Lung (tissue), 12 donors: ENCODE data around the gene RPL26. TPM values are rescaled to one million over a fixed set of nuclear protein-coding genes. Genes with fewer than 3 reads are reported as not detected.

Source experiments
- ATAC-seq: fragments of 200-7000 bp; cut with Tn5 transposase; one replicate; pipeline ENCODE4 v1.9.1; 2020; ENCODE audit warnings: moderate number of reproducible peaks; ENCODE audit not compliant: insufficient read depth, low FRiP score
- DNase-seq, 3 donors: peaks; one replicate each; pipeline ENCODE4 v3.0.0-alpha.2; 2013 to 2017
- H3K27ac ChIP-seq, 2 donors: one replicate each; pipeline ENCODE4 v1.5.1; 2013; ENCODE audit warnings: mild to moderate bottlenecking in 2 of 2, moderate library complexity in 2 of 2, control low read depth in 1 of 2, inconsistent platforms in 1 of 2, low read depth in 1 of 2, low read length in 1 of 2
- H3K27me3 ChIP-seq, 3 donors: one replicate each; pipeline ENCODE4 v1.5.1; 2013; ENCODE audit warnings: low read length in 2 of 3; ENCODE audit not compliant: control insufficient read depth in 3 of 3, insufficient read depth in 3 of 3
- H3K36me3 ChIP-seq, 4 donors: one replicate each; pipeline ENCODE4 v1.5.1; 2013; ENCODE audit warnings: low read length in 4 of 4, mild to moderate bottlenecking in 1 of 4, moderate library complexity in 1 of 4; ENCODE audit not compliant: control insufficient read depth in 4 of 4, insufficient read depth in 4 of 4
- H3K4me1 ChIP-seq, 5 donors: one replicate each; pipeline ENCODE4 v1.5.1; 2013; ENCODE audit warnings: low read length in 5 of 5, mild to moderate bottlenecking in 2 of 5, moderate library complexity in 1 of 5; ENCODE audit not compliant: control insufficient read depth in 5 of 5, insufficient read depth in 5 of 5
- H3K4me3 ChIP-seq: one replicate; pipeline ENCODE4 v1.5.1; 2013; ENCODE audit warnings: mild to moderate bottlenecking, control low read depth, moderate library complexity
- H3K9ac ChIP-seq, 2 donors: one replicate each; pipeline ENCODE4 v1.5.1; 2013; ENCODE audit warnings: low read length in 2 of 2, control low read depth in 1 of 2; ENCODE audit not compliant: insufficient read depth in 1 of 2
- H3K9me3 ChIP-seq, 4 donors: one replicate each; pipeline ENCODE4 v1.5.1; 2013; ENCODE audit warnings: low read length in 3 of 4, mild to moderate bottlenecking in 1 of 4, moderate library complexity in 1 of 4; ENCODE audit not compliant: control insufficient read depth in 4 of 4, insufficient read depth in 3 of 4
- WGBS, 2 donors: extraction: QIAGEN DNeasy Blood & Tissue Kit; methylation state at CpG; one replicate each; pipeline ENCODE4 v1.1.7; 2013; 5-methylcytosine and 5-hydroxymethylcytosine counted together
- polyA plus RNA-seq, 2 donors: library from polyadenylated mRNA; stranded (reverse); fragments of 200-250 nt; gene quantifications; one replicate each; pipeline ENCODE4 v1.2.1, GENCODE V29; 2013
- total RNA-seq, 2 donors: library from RNA; depleted of rRNA in 1 of 2; stranded (reverse); fragments of >200 nt in 1 of 2; gene quantifications; one replicate each; pipeline ENCODE4 v1.2.1, GENCODE V29; 2014 to 2021
- TF ChIP-seq, protein P1 (sequence below): IDR thresholded peaks from 2 replicates; pipeline ENCODE4 v1.5.1; 2012; ENCODE audit warnings: mild to moderate bottlenecking; ENCODE audit errors: control extremely low read depth, extremely low read depth
- donor health status: control.
- donor health status: control.
- donor health status: Bipolar disorder and iron deficiency.
- donor health status: healthy.
- donor health status: DM: yes; HTN: yes; CAD: no.

Gene RPL26
- total and polyA plus RNA-seq, 4 donors: 1,016 to 2,820 (median 2,607) TPM

- Histone ChIP-seq H3K36me3 (no peaks in the 10 kb centered on the region), H3K9me3 (no peaks in the 10 kb centered on the region), H3K4me1 (peaks cover 0 to 9% (median 0%) of the 10 kb centered on the region in 5 donors), H3K4me3 (no peak overlapping the region), H3K9ac (no peak overlapping the region), H3K27me3 (peaks cover 0 to 6% (median 0%) of the 10 kb centered on the region in 3 donors), H3K27ac (no peak overlapping the region)
- 61 to 68% methylated on average over 6 of the region's 6 CpGs for WGBS, 2 donors
- ATAC-seq (no peak), DNase-seq (no peak)
- TF ChIP-seq, protein P1, sequence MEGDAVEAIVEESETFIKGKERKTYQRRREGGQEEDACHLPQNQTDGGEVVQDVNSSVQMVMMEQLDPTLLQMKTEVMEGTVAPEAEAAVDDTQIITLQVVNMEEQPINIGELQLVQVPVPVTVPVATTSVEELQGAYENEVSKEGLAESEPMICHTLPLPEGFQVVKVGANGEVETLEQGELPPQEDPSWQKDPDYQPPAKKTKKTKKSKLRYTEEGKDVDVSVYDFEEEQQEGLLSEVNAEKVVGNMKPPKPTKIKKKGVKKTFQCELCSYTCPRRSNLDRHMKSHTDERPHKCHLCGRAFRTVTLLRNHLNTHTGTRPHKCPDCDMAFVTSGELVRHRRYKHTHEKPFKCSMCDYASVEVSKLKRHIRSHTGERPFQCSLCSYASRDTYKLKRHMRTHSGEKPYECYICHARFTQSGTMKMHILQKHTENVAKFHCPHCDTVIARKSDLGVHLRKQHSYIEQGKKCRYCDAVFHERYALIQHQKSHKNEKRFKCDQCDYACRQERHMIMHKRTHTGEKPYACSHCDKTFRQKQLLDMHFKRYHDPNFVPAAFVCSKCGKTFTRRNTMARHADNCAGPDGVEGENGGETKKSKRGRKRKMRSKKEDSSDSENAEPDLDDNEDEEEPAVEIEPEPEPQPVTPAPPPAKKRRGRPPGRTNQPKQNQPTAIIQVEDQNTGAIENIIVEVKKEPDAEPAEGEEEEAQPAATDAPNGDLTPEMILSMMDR: no peak
Observed at GRCh38 chr17:8345052-8345690, 37.8 kb downstream of the RPL26 start.

DNA sequence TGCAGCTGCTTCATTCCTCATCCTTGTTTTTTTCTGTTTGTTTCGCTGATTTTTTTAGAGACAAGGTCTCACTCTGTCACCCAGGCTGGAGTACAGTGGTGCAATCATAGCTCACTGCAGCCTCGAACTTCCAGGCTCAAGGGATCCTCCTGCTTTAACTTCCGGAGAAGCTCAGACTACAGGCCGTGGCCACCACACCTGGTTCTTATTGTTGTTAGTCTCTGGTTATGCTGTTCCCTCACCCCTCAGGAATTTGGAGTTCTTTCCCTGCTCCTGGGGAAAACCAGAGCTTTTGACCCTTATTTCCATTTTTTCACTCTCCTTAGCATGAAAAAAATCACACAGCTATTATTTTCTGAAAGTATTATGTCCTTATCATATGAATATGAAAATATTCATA lies 41.5 kb downstream of the RPL26 start:
- Histone ChIP-seq H3K9me3 (no peaks in the 10 kb centered on the region), H3K9ac (no peak overlapping the region), H3K4me1 (peaks cover 0 to 9% (median 0%) of the 10 kb centered on the region in 5 donors), H3K27ac (no peak overlapping the region), H3K4me3 (no peak overlapping the region), H3K36me3 (no peaks in the 10 kb centered on the region), H3K27me3 (peaks cover 0 to 6% (median 0%) of the 10 kb centered on the region in 3 donors)
- DNase-seq: no peak
- TF ChIP-seq, protein P1: no peak
- 79 to 87% methylated on average over 4 of the region's 4 CpGs for WGBS, 2 donors
- ATAC-seq: no peak

DNA sequence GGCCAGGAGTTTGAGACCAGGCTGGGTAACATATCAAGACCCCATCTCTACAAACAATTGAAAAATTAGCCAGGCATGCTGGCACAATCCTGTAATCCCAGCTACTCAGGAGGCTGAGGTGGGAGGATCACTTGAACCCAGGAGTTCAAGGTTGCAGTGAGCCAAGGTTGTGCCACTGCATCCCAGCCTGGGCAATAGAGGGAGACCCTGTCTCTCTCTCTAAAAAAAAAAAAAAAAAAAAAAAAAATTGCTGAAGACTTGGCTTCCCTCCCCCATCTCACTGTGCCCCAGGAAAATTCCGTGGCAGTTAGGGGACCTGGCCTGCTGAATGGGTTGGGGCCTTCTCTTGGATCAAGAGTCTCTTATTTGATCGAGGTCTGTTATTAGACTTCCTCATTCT lies 43.5 kb downstream of the RPL26 start, which contains the start of gene ODF4:
Gene ODF4, plus strand, starts transcription at position 301 of the 400 bp plus-strand sequence. CDS start 212 bp downstream, outside the sequence.
- TF ChIP-seq, protein P1: no peak
- no peak for ATAC-seq
- Histone ChIP-seq H3K4me3 (no peak within 1 kb of the TSS), H3K36me3 (no peaks in the 10 kb centered on the region), H3K27me3 (no peaks in the 10 kb centered on the region), H3K27ac (no peak within 1 kb of the TSS), H3K9ac (no peak within 1 kb of the TSS), H3K9me3 (no peaks in the 10 kb centered on the region), H3K4me1 (no peaks in the 10 kb centered on the region)
- 51 to 57% methylated on average over 2 of the region's 2 CpGs for WGBS, 2 donors
- DNase-seq: no peak

- DNase-seq: no peak
- whole genome bisulfite sequencing, 2 donors: 82 to 83% methylated on average over 5 of the region's 5 CpGs
- Histone ChIP-seq H3K4me1 (no peaks in the 10 kb centered on the region), H3K27ac (no peak overlapping the region), H3K9me3 (no peaks in the 10 kb centered on the region), H3K9ac (no peak overlapping the region), H3K36me3 (no peaks in the 10 kb centered on the region), H3K27me3 (no peaks in the 10 kb centered on the region), H3K4me3 (no peak overlapping the region)
- ATAC-seq: no peak
- TF ChIP-seq, protein P1: no peak
Observed at GRCh38 chr17:8338753-8339140, 44.2 kb downstream of the RPL26 start.
